H1 (cell line): ENCODE data around the gene ABHD8. TPM values are rescaled to one million over a fixed set of nuclear protein-coding genes. Genes with fewer than 3 reads are reported as not detected.
A peak's percentile ranks its signal among the peaks of the same experiment; 100 is the strongest.

Experiments used
- CTCF ChIA-PET: fragments of 300-600 bp; sonication (Branson Sonifier 250); formaldehyde crosslinking; loops from one replicate; lab custom pipeline; 2021; ENCODE audit not compliant: partially characterized antibody; lab: Charles Lee
- POLR2A ChIA-PET: fragments of 300-600 bp; sonication (Branson Sonifier 250); formaldehyde crosslinking; loops from one replicate; lab custom pipeline; 2021; ENCODE audit warnings: inconsistent platforms; ENCODE audit not compliant: partially characterized antibody; lab: Charles Lee
- DNase-seq, 2 experiments: peaks; one replicate each; pipeline versions ENCODE4 v3.0.0 to v3.0.0-alpha.2; 2010 to 2022; ENCODE audit warnings: low spot score in 2 of 2, low read depth in 1 of 2, mixed read lengths in 1 of 2
- FAIRE-seq: peaks from 2 replicates; lab custom pipeline; 2011; peaks lifted over from hg19 to GRCh38; lab: Jason Lieb, UNC
- H2AFZ ChIP-seq: 2 replicates; pipeline ENCODE4 v1.8.1; 2012; ENCODE audit warnings: low read length, inconsistent platforms
- H2AK5ac ChIP-seq: 2 replicates; pipeline ENCODE4 v1.6.1; 2013; ENCODE audit warnings: low read depth, low read length
- H2BK120ac ChIP-seq: replicated peaks from 2 replicates; pipeline ENCODE3; 2013; ENCODE audit warnings: low read depth, low read length, inconsistent platforms
- H2BK12ac ChIP-seq: 2 replicates; pipeline ENCODE4 v1.6.1; 2013; ENCODE audit warnings: low read depth, low read length
- H2BK15ac ChIP-seq: 2 replicates; pipeline ENCODE4 v1.6.1; 2013; ENCODE audit warnings: low read length
- H2BK20ac ChIP-seq: 2 replicates; pipeline ENCODE4 v1.6.1; 2013; ENCODE audit warnings: low read length
- H2BK5ac ChIP-seq: 2 replicates; pipeline ENCODE4 v1.6.1; 2013; ENCODE audit warnings: low read depth, low read length
- H3K14ac ChIP-seq: 2 replicates; pipeline ENCODE4 v1.6.1; 2013; ENCODE audit warnings: inconsistent platforms; ENCODE audit not compliant: insufficient read length
- H3K18ac ChIP-seq: 2 replicates; pipeline ENCODE4 v1.6.1; 2013; ENCODE audit warnings: low read length; ENCODE audit errors: extremely low read depth
- H3K23ac ChIP-seq: 2 replicates; pipeline ENCODE4 v1.6.1; 2013; ENCODE audit warnings: inconsistent platforms; ENCODE audit not compliant: insufficient read length
- H3K23me2 ChIP-seq: 2 replicates; pipeline ENCODE4 v1.6.1; 2013; ENCODE audit warnings: low read depth, low read length
- H3K27ac ChIP-seq: 2 replicates; pipeline ENCODE4 v1.6.1; 2011; ENCODE audit warnings: low read depth, low read length, inconsistent platforms
- H3K27me3 ChIP-seq, 4 experiments: replicated peaks in 1 of 4; 1 replicate in 1 of 4; 2 replicates in 3 of 4; pipeline versions ENCODE4 v1.6.1 to v1.8.1; 2011 to 2013; ENCODE audit warnings: low read length in 3 of 4, mild to moderate bottlenecking in 3 of 4, inconsistent platforms in 2 of 4, mixed read lengths in 2 of 4, moderate library complexity in 1 of 4; ENCODE audit not compliant: control insufficient read depth in 3 of 4, insufficient read depth in 3 of 4; ENCODE audit errors: extremely low read depth in 1 of 4
- H3K36me3 ChIP-seq, 4 experiments: 2 replicates each; pipeline versions ENCODE4 v1.6.1 to v1.8.1; 2011 to 2013; ENCODE audit warnings: mild to moderate bottlenecking in 4 of 4, low read length in 3 of 4, moderate library complexity in 2 of 4, control low read depth in 1 of 4, inconsistent platforms in 1 of 4; ENCODE audit not compliant: insufficient read depth in 4 of 4, control insufficient read depth in 2 of 4
- H3K4ac ChIP-seq: replicated peaks from 2 replicates; pipeline ENCODE3; 2013; ENCODE audit warnings: low read length, low read depth, mixed read lengths, inconsistent platforms; ENCODE audit not compliant: insufficient read length
- H3K4me1 ChIP-seq, 4 experiments: replicated peaks in 1 of 4; 1 replicate in 1 of 4; 2 replicates in 3 of 4; pipeline versions ENCODE4 v1.6.1 to v1.8.1; 2011 to 2013; ENCODE audit warnings: low read length in 3 of 4, inconsistent platforms in 2 of 4, mixed read lengths in 1 of 4; ENCODE audit not compliant: insufficient read depth in 4 of 4, control insufficient read depth in 3 of 4
- H3K4me2 ChIP-seq, 2 experiments: 2 replicates each; pipeline versions ENCODE4 v1.6.1 to v1.8.1; 2011 to 2013; ENCODE audit warnings: low read depth in 2 of 2, low read length in 2 of 2, control low read depth in 1 of 2, inconsistent platforms in 1 of 2, mild to moderate bottlenecking in 1 of 2; ENCODE audit not compliant: insufficient read depth in 1 of 2
- H3K4me3 ChIP-seq, 4 experiments: fragments of 200-600, 300-600 bp in 1 of 4; sonication (generic), shearing (Covaris generic), sonication (Bioruptor Twin) in 1 of 4; 2 replicates each; pipeline versions ENCODE4 v1.5.1 to v1.8.1; 2011 to 2016; ENCODE audit warnings: low read length in 4 of 4, low read depth in 3 of 4, control low read depth in 2 of 4, inconsistent platforms in 2 of 4, mild to moderate bottlenecking in 2 of 4, mixed read lengths in 1 of 4, moderate library complexity in 1 of 4; ENCODE audit not compliant: insufficient read depth in 2 of 4; ENCODE audit errors: extremely low read depth in 1 of 4
- H3K56ac ChIP-seq: replicated peaks from 2 replicates; pipeline ENCODE3; 2013; ENCODE audit warnings: low read depth, mild to moderate bottlenecking, mixed read lengths, low read length, inconsistent platforms; ENCODE audit not compliant: insufficient read length
- H3K79me1 ChIP-seq: 2 replicates; pipeline ENCODE4 v1.6.1; 2013; ENCODE audit warnings: low read depth, low read length, control low read depth
- H3K79me2 ChIP-seq, 2 experiments: 2 replicates each; pipeline versions ENCODE4 v1.6.1 to v1.8.1; 2012 to 2013; ENCODE audit warnings: low read length in 2 of 2, mild to moderate bottlenecking in 2 of 2, inconsistent platforms in 1 of 2; ENCODE audit not compliant: insufficient read depth in 2 of 2, control insufficient read depth in 1 of 2
- H3K9ac ChIP-seq, 4 experiments: replicated peaks in 1 of 4; 1 replicate in 1 of 4; 2 replicates in 3 of 4; pipeline versions ENCODE4 v1.6.1 to v1.8.1; 2011 to 2013; ENCODE audit warnings: low read depth in 3 of 4, low read length in 3 of 4, control low read depth in 2 of 4, mild to moderate bottlenecking in 2 of 4, moderate library complexity in 2 of 4, inconsistent platforms in 1 of 4; ENCODE audit errors: extremely low read depth in 1 of 4
- H3K9me3 ChIP-seq, 2 experiments: 2 replicates each; pipeline versions ENCODE4 v1.6.1 to v1.8.1; 2012 to 2013; ENCODE audit warnings: mild to moderate bottlenecking in 2 of 2, moderate library complexity in 2 of 2, control low read depth in 1 of 2, inconsistent platforms in 1 of 2, low read depth in 1 of 2, low read length in 1 of 2, mixed read lengths in 1 of 2; ENCODE audit not compliant: insufficient read depth in 2 of 2
- H4K20me1 ChIP-seq, 2 experiments: replicated peaks in 1 of 2; 2 replicates each; pipeline versions ENCODE3 to v1.8.1; 2011 to 2013; ENCODE audit warnings: inconsistent platforms in 2 of 2, low read length in 2 of 2, mild to moderate bottlenecking in 1 of 2; ENCODE audit not compliant: insufficient read depth in 2 of 2, control insufficient read depth in 1 of 2
- H4K5ac ChIP-seq: 2 replicates; pipeline ENCODE4 v1.6.1; 2013; ENCODE audit warnings: low read length, low read depth, mixed read lengths, inconsistent platforms; ENCODE audit not compliant: insufficient read length
- H4K8ac ChIP-seq: 2 replicates; pipeline ENCODE4 v1.8.0; 2013; ENCODE audit warnings: mild to moderate bottlenecking, moderate library complexity, low read length, inconsistent platforms; ENCODE audit not compliant: insufficient read depth; ENCODE audit errors: extremely low read depth
- H4K91ac ChIP-seq: replicated peaks from 2 replicates; pipeline ENCODE3; 2013; ENCODE audit warnings: low read length, mixed read lengths, inconsistent platforms; ENCODE audit not compliant: insufficient read length
- CREB1 ChIP-seq: IDR thresholded peaks from 2 replicates; pipeline ENCODE4 v1.6.1; 2012; ENCODE audit warnings: inconsistent platforms
- HDAC2 ChIP-seq, 2 experiments: fragments of 300-600 bp in 1 of 2; sonication (generic) in 1 of 2; IDR thresholded peaks; 2 replicates each; pipeline ENCODE4 v1.6.1; 2011 to 2012; ENCODE audit warnings: low read depth in 2 of 2, low read length in 2 of 2, mild to moderate bottlenecking in 2 of 2, moderate library complexity in 2 of 2, borderline replicate concordance in 1 of 2, inconsistent platforms in 1 of 2
- MAX ChIP-seq: IDR thresholded peaks from 2 replicates; pipeline ENCODE4 v1.6.1; 2012; ENCODE audit warnings: inconsistent platforms
- POLR2AphosphoS5 ChIP-seq: IDR thresholded peaks from 2 replicates; pipeline ENCODE4 v1.6.1; 2011; ENCODE audit warnings: low read depth, low read length
- RXRA ChIP-seq: IDR thresholded peaks from 2 replicates; pipeline ENCODE4 v1.6.1; 2011; ENCODE audit warnings: low read depth, mild to moderate bottlenecking, low read length, moderate library complexity; ENCODE audit not compliant: insufficient read depth
- SIN3A ChIP-seq, 2 experiments: IDR thresholded peaks in 1 of 2; conservative IDR thresholded peaks in 1 of 2; 2 replicates each; pipeline ENCODE4 v1.6.1; 2011 to 2012; ENCODE audit warnings: low read length in 2 of 2, improper control_type of control experiment in 1 of 2, low read depth in 1 of 2, mild to moderate bottlenecking in 1 of 2
- SIX5 ChIP-seq: IDR thresholded peaks from 2 replicates; pipeline ENCODE4 v1.6.1; 2011; ENCODE audit warnings: mild to moderate bottlenecking, low read depth, low read length
- ZNF274 ChIP-seq: IDR thresholded peaks from 2 replicates; pipeline ENCODE4 v1.7.0; 2012; ENCODE audit warnings: low read length, borderline replicate concordance; ENCODE audit errors: extremely low read depth
- WGBS, 2 experiments: shearing (Covaris generic) in 1 of 2; methylation state at CpG; one replicate each; pipeline versions ENCODE4 v1.1.6 to v1.1.7; 2013 to 2015; ENCODE audit warnings: low lambda C conversion rate in 2 of 2, mixed read lengths in 2 of 2, inconsistent platforms in 1 of 2, low coverage in 1 of 2, missing lambda C conversion rate in 1 of 2; ENCODE audit not compliant: insufficient replicate concordance in 2 of 2, insufficient coverage in 1 of 2, insufficient read length in 1 of 2; ENCODE audit errors: extremely low coverage in 1 of 2, missing lambda C conversion rate in 1 of 2; 5-methylcytosine and 5-hydroxymethylcytosine counted together
- polyA plus RNA-seq, 7 experiments: library from polyadenylated mRNA; depleted of rRNA in 3 of 7; stranded (reverse) in 5 of 7; unstranded in 2 of 7; fragments of >200 nt in 5 of 7; fragments of 200-250 nt in 2 of 7; gene quantifications; 1 replicate in 5 of 7; 2 replicates in 1 of 7; 4 replicates in 1 of 7; pipeline versions ENCODE4 v1.2.1 to v1.2.3, GENCODE V29; 2011 to 2013; ENCODE audit warnings: missing spikeins in 2 of 7, mixed read lengths in 2 of 7
- total RNA-seq: library from RNA; stranded (reverse); fragmentation: NEBNext Ultra II Directional; extraction: Animal tissue kit (Norgen Biotek cat#: 25700); gene quantifications from 2 replicates; pipeline ENCODE4 v1.2.1, GENCODE V29; 2021
- TF ChIP-seq, protein P1 (sequence below): IDR thresholded peaks from 2 replicates; pipeline ENCODE4 v1.6.1; 2012; ENCODE audit warnings: inconsistent platforms

ABHD8 gene
- total and polyA plus RNA-seq, 2 of the 8 experiments (the other 6 are each of a cell fraction or from before 2014, with no cell fraction given) = 11.3 to 18.7 TPM

GRCh38 chr19:17328517-17329365 lies 25.5 kb upstream of the ABHD8 start:
- 0 out of 2 replicates have a peak, but pooled peaks cover 2% of the 10 kb centered on the region for H3K79me1 ChIP-seq
- no peak overlapping the region for H2AK5ac ChIP-seq
- no peak overlapping the region for H2AFZ ChIP-seq
- peak overlapping the region; percentile 60 to 95 (median 61) for H3K4me3 ChIP-seq
- 0 out of 2 replicates have a peak overlapping the region, but pooled peaks have one; percentile 100 for H2BK15ac ChIP-seq
- peak overlapping the region; percentile 77 for H3K56ac ChIP-seq
- H3K18ac ChIP-seq = peak overlapping the region; percentile 90
- H3K4me1 ChIP-seq = peaks cover 0 to 26% (median 19%) of the 10 kb centered on the region in 4 experiments; a peak in 6 of 7 replicates
- H3K79me2 ChIP-seq = no peaks in the 10 kb centered on the region
- H2BK12ac ChIP-seq = no peak overlapping the region
- 0 out of 2 replicates have a peak overlapping the region, but pooled peaks have one; percentile 55 for H2BK5ac ChIP-seq
- H2BK120ac ChIP-seq = no peak overlapping the region
- peak overlapping the region; percentile 57 for H3K4ac ChIP-seq
- FAIRE-seq (no peak), DNase-seq (peak in 1 of 2 experiments; percentile 77)
- no peak overlapping the region for H3K14ac ChIP-seq
- peaks cover 0 to 14% of the 10 kb centered on the region in 2 experiments for H4K20me1 ChIP-seq
- ChIA-PET CTCF (interaction anchor here (1.7 to 3.3 kb wide), 5 partner anchors 20 to 61 kb away, joined by 4 to 13 read pairs (median 6); partner anchors contain the start of genes DDA1 and MRPL34), POLR2A (interaction anchor here (0.9 to 17.1 kb wide), 7 partner anchors 10 to 115 kb away, joined by 3 to 329 read pairs (median 4); partner anchors contain the start of genes ABHD8, ANO8, BABAM1 and DDA1)
- H3K23ac ChIP-seq = no peak overlapping the region
- H3K36me3 ChIP-seq = peaks cover 0 to 10% (median 4%) of the 10 kb centered on the region in 4 experiments; a peak in 4 of 8 replicates
- peak overlapping the region; percentile 85 for H4K91ac ChIP-seq
- peaks cover 7% of the 10 kb centered on the region; the same call in 1 of the 2 replicates for H3K23me2 ChIP-seq
- H3K9me3 ChIP-seq = no peaks in the 10 kb centered on the region
- 24% methylated on average over 40 of the region's 94 CpGs; no CpG with 5 or more reads in 1 of the 2 experiments for WGBS, 2 experiments
- peak overlapping the region; percentile 78 for H4K5ac ChIP-seq
- peak overlapping the region in 3 of 4 experiments; percentile 25 to 58 (median 45); a peak in 4 of 7 replicates for H3K9ac ChIP-seq
- peak overlapping the region; percentile 89 for H4K8ac ChIP-seq
- H3K4me2 ChIP-seq = peak overlapping the region; percentile 72 to 83
- no peak overlapping the region for H2BK20ac ChIP-seq
- peak overlapping the region; percentile 60; the same call in 1 of the 2 replicates for H3K27ac ChIP-seq
- H3K27me3 ChIP-seq = no peaks in the 10 kb centered on the region; a peak in 1 of 7 replicates
- no peak for TF ChIP-seq RXRA
- TF ChIP-seq SIN3A (conservative IDR thresholded peaks at IDR 0.05 in 1 of 2, IDR thresholded peaks at IDR 0.05 in 1 of 2; ENCODE audit: low read depth in 1 of 2, low read length in 2 of 2) = no peak
- peak; percentile 31; the same call in 1 of the 2 replicates for TF ChIP-seq CREB1
- TF ChIP-seq POLR2AphosphoS5 = peak; percentile 20; the same call in 1 of the 2 replicates
- TF ChIP-seq HDAC2 (IDR thresholded peaks at IDR 0.05; ENCODE audit: borderline replicate concordance in 1 of 2, low read depth in 2 of 2, low read length in 2 of 2) = no peak
- no peak for TF ChIP-seq ZNF274
- TF ChIP-seq SIX5 = no peak
- TF ChIP-seq, protein P1, sequence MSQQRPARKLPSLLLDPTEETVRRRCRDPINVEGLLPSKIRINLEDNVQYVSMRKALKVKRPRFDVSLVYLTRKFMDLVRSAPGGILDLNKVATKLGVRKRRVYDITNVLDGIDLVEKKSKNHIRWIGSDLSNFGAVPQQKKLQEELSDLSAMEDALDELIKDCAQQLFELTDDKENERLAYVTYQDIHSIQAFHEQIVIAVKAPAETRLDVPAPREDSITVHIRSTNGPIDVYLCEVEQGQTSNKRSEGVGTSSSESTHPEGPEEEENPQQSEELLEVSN = peak; percentile 96
- TF ChIP-seq MAX = peak; percentile 93
